Keratinocyte (primary cell): ENCODE measurements around the gene C10orf67. TPM values are rescaled to one million over a fixed set of nuclear protein-coding genes. Genes with fewer than 3 reads are reported as not detected.

ENCODE experiments used
- DNase-seq: peaks from one replicate; pipeline ENCODE4 v3.0.0-alpha.2; 2011; ENCODE audit warnings: low read depth, missing footprints, low spot score
- FAIRE-seq: peaks from 2 replicates; lab custom pipeline; 2011; peaks lifted over from hg19 to GRCh38; lab: Jason Lieb, UNC
- H2AFZ ChIP-seq: 2 replicates; pipeline ENCODE4 v1.6.0; 2012; ENCODE audit warnings: low read length, control low read depth, inconsistent platforms; ENCODE audit not compliant: control insufficient read depth
- H3K27ac ChIP-seq: 2 replicates; pipeline ENCODE4 v1.5.1; 2011; ENCODE audit warnings: low read length; ENCODE audit not compliant: control insufficient read depth, insufficient read depth
- H3K27me3 ChIP-seq: 3 replicates; pipeline ENCODE4 v1.6.0; 2011; ENCODE audit warnings: low read length; ENCODE audit not compliant: control insufficient read depth, insufficient read depth; ENCODE audit errors: extremely low read depth
- H3K36me3 ChIP-seq, 2 experiments: 2 replicates in 1 of 2; 3 replicates in 1 of 2; pipeline ENCODE4 v1.5.1; 2011; ENCODE audit warnings: low read length in 2 of 2, mild to moderate bottlenecking in 1 of 2; ENCODE audit not compliant: control insufficient read depth in 2 of 2, insufficient read depth in 2 of 2; ENCODE audit errors: extremely low read depth in 1 of 2
- H3K4me1 ChIP-seq: 3 replicates; pipeline ENCODE4 v1.5.1; 2011; ENCODE audit warnings: low read length; ENCODE audit not compliant: control insufficient read depth, insufficient read depth; ENCODE audit errors: extremely low read depth
- H3K4me2 ChIP-seq: 3 replicates; pipeline ENCODE4 v1.6.0; 2011; ENCODE audit warnings: low read depth, low read length; ENCODE audit not compliant: control insufficient read depth, insufficient read depth; ENCODE audit errors: extremely low read depth
- H3K4me3 ChIP-seq, 3 experiments: fragments of 200-600 bp in 1 of 3; sonication (generic) in 1 of 3; 2 replicates in 2 of 3; 3 replicates in 1 of 3; pipeline ENCODE4 v1.5.1; 2011 to 2016; ENCODE audit warnings: low read length in 3 of 3, mild to moderate bottlenecking in 3 of 3, control low read depth in 2 of 3, inconsistent platforms in 1 of 3, low read depth in 1 of 3, mixed read lengths in 1 of 3, mixed run types in 1 of 3, moderate library complexity in 1 of 3; ENCODE audit not compliant: control insufficient read depth in 2 of 3, insufficient read depth in 2 of 3; ENCODE audit errors: extremely low read depth in 1 of 3
- H3K79me2 ChIP-seq: 2 replicates; pipeline ENCODE4 v1.6.0; 2012; ENCODE audit warnings: low read length; ENCODE audit not compliant: control insufficient read depth, insufficient read depth
- H3K9ac ChIP-seq: 3 replicates; pipeline ENCODE4 v1.6.0; 2011; ENCODE audit warnings: low read length; ENCODE audit not compliant: control insufficient read depth, insufficient read depth; ENCODE audit errors: extremely low read depth
- H3K9me1 ChIP-seq: 3 replicates; pipeline ENCODE4 v1.6.0; 2011; ENCODE audit warnings: low read length; ENCODE audit not compliant: control insufficient read depth, insufficient read depth; ENCODE audit errors: extremely low read depth
- H3K9me3 ChIP-seq: 2 replicates; pipeline ENCODE4 v1.5.1; 2012; ENCODE audit warnings: low read depth, low read length; ENCODE audit not compliant: control insufficient read depth
- H4K20me1 ChIP-seq: 3 replicates; pipeline ENCODE4 v1.6.0; 2011; ENCODE audit warnings: low read length; ENCODE audit not compliant: control insufficient read depth, insufficient read depth; ENCODE audit errors: extremely low read depth
- CTCF ChIP-seq, 3 experiments: IDR thresholded peaks in 1 of 3; conservative IDR thresholded peaks in 1 of 3; optimal IDR thresholded peaks in 1 of 3; 2 replicates in 2 of 3; 3 replicates in 1 of 3; pipeline versions ENCODE3 to v1.5.1; 2011; ENCODE audit warnings: low read length in 3 of 3, mild to moderate bottlenecking in 3 of 3, moderate library complexity in 2 of 3, control low read depth in 1 of 3, inconsistent platforms in 1 of 3; ENCODE audit not compliant: insufficient read depth in 2 of 3; ENCODE audit errors: extremely low read depth in 1 of 3
- EZH2 ChIP-seq: IDR thresholded peaks from one replicate; pipeline ENCODE4 v1.6.1; 2012; ENCODE audit warnings: inconsistent platforms, mild to moderate bottlenecking, low read length, moderate library complexity
- dilution Hi-C: fragments of 300-500 bp; cut with MboI; formaldehyde crosslinking; loops from one replicate; pipeline ENCODE4 v1.7.0; 2020; ENCODE audit warnings: low sequenced_read_pairs; ENCODE audit not compliant: extremely low pct_ligation_motif_present
- polyA plus RNA-seq, 5 experiments: library from polyadenylated mRNA; depleted of rRNA in 3 of 5; stranded (reverse) in 3 of 5; stranded (forward) in 1 of 5; unstranded in 1 of 5; fragments of >200 nt; gene quantifications; 1 replicate in 1 of 5; 2 replicates in 3 of 5; 3 replicates in 1 of 5; pipeline versions ENCODE4 v1.2.1 to v1.2.3, GENCODE V29; 2011 to 2012; ENCODE audit warnings: missing spikeins in 2 of 5, low read depth in 1 of 5, low replicate concordance in 1 of 5

The C10orf67 gene
- polyA plus RNA-seq, 1 donor (not counting 4 experiments of a cell fraction or from before 2014, with no cell fraction given) = 0.26 TPM

GRCh38 chr10:23200997-23201652, 143.5 kb downstream of the C10orf67 start:
- Histone ChIP-seq H3K4me3 (no peak overlapping the region), H3K4me2 (no peak overlapping the region), H3K9me1 (no peaks in the 10 kb centered on the region), H3K27me3 (peaks cover 77% of the 10 kb centered on the region), H3K27ac (no peak overlapping the region), H3K79me2 (no peaks in the 10 kb centered on the region), H2AFZ (no peak overlapping the region), H3K9ac (no peak overlapping the region), H3K36me3 (no peaks in the 10 kb centered on the region), H3K9me3 (no peaks in the 10 kb centered on the region), H4K20me1 (no peaks in the 10 kb centered on the region), H3K4me1 (no peaks in the 10 kb centered on the region)
- TF ChIP-seq CTCF (optimal IDR thresholded peaks at IDR 0.05 in 1 of 3, IDR thresholded peaks at IDR 0.05 in 1 of 3, conservative IDR thresholded peaks at IDR 0.05 in 1 of 3; ENCODE audit: extremely low read depth in 1 of 3, insufficient read depth in 2 of 3, low read length in 3 of 3) (no peak), EZH2 (no peak)
- no peak for FAIRE-seq
- DNase-seq = no peak
- dilution Hi-C loops = no loop called here

GRCh38 chr10:23200586-23200985, 144.0 kb downstream of the C10orf67 start:
- DNase-seq = no peak
- no peaks in the 10 kb centered on the region for H3K36me3 ChIP-seq
- H3K4me3 ChIP-seq = no peak overlapping the region
- H2AFZ ChIP-seq = no peak overlapping the region
- no peaks in the 10 kb centered on the region for H4K20me1 ChIP-seq
- no peak for FAIRE-seq
- H3K4me1 ChIP-seq = no peaks in the 10 kb centered on the region
- dilution Hi-C loops = no loop called here
- no peaks in the 10 kb centered on the region for H3K79me2 ChIP-seq
- H3K9me3 ChIP-seq = no peaks in the 10 kb centered on the region
- no peak overlapping the region for H3K4me2 ChIP-seq
- H3K9me1 ChIP-seq = no peaks in the 10 kb centered on the region
- H3K9ac ChIP-seq = no peak overlapping the region
- H3K27ac ChIP-seq = no peak overlapping the region
- TF ChIP-seq CTCF (optimal IDR thresholded peaks at IDR 0.05 in 1 of 3, IDR thresholded peaks at IDR 0.05 in 1 of 3, conservative IDR thresholded peaks at IDR 0.05 in 1 of 3; ENCODE audit: extremely low read depth in 1 of 3, insufficient read depth in 2 of 3, low read length in 3 of 3) = no peak
- no peak for TF ChIP-seq EZH2
- H3K27me3 ChIP-seq = peaks cover 82% of the 10 kb centered on the region
